K562 (cell line): Measurements from ENCODE around the gene LRRC59.

Source experiments
- EZH2 ChIP-seq: IDR thresholded peaks from 2 replicates; pipeline ENCODE4 v1.6.1; 2012; ENCODE audit warnings: low read depth, mild to moderate bottlenecking, inconsistent platforms, low read length, borderline replicate concordance
- RAD21 ChIP-seq, 2 experiments: fragments of 250-450 bp in 1 of 2; fragments of 450-650 bp in 1 of 2; sonication (Bioruptor Pico) in 1 of 2; formaldehyde crosslinking in 1 of 2; IDR thresholded peaks in 1 of 2; conservative IDR thresholded peaks in 1 of 2; 2 replicates each; pipeline versions ENCODE4 v1.4.0 to v1.8.0; 2020 to 2022; ENCODE audit warnings: mild to moderate bottlenecking in 2 of 2, moderate library complexity in 1 of 2
- SMAD3 ChIP-seq: fragments of 450-650 bp; formaldehyde crosslinking; conservative IDR thresholded peaks from 2 replicates; pipeline ENCODE4 v1.4.0; 2020; ENCODE audit warnings: mild to moderate bottlenecking
- TCF7L2 ChIP-seq: fragments of 150-350 bp; IDR thresholded peaks from 2 replicates; pipeline ENCODE4 v1.6.1; 2016; ENCODE audit warnings: low read depth, mild to moderate bottlenecking, low read length, moderate library complexity
- ZNF586 ChIP-seq: fragments of 450-650 bp; formaldehyde crosslinking; conservative IDR thresholded peaks from 2 replicates; pipeline ENCODE4 v1.4.0; 2020; ENCODE audit warnings: mild to moderate bottlenecking, moderate library complexity
- TF ChIP-seq, protein P1 (sequence below): fragments of 450-650 bp; IDR thresholded peaks from 2 replicates; pipeline ENCODE4 v1.6.1; 2016; ENCODE audit warnings: missing biosample characterization, missing genetic modification characterization

DNA sequence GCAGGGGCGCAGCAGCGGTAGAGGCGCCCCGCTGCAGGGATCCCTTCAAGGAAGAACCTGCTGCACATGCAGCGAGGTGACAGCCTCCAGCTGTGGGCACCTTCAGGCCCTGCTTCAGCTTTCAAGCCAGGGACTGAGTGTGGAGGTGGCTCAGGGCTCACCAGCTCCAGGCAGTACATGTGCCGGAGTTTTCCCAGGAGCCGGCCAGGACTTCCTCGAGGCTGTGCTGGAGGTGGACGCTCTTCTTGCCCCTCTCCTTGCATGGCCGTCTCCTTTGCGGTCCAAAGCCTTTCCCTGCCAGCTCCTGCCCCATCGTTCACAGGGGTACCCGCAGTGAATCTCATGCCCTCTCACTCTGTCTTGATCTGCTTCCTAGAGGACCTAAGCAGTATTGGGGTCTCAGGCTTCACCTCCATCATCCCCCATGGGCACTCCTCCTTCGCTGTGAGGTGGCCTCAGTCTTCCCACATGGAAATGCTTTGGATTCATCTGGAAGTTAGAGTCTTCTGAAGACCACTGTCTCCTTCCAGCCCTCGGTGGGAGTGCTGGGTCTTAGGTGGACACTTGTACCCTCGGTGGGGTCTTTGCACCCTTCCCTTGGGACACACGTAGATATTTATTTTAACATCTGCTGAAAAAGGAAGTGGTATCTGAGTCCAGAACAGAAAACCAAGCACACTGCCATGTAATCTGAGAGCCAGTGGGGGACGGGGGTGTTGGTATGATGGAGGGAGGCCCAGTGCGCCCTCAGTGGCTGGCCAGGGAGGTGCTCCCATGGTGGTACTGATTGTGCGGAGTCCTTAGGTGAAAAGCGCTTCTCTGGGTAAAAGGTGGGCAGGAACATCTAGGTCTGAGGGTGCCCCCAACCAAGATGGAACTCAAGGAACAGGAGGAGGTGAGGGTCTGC is 44.4 kb downstream of the LRRC59 start:
- TF ChIP-seq EZH2 (no peak), RAD21 (CRISPR knock-in tag; conservative IDR thresholded peaks at IDR 0.05 in 1 of 2, IDR thresholded peaks at IDR 0.05 in 1 of 2) (no peak), TCF7L2 (no peak), SMAD3 (CRISPR knock-in tag) (no peak), ZNF586 (no peak)
- TF ChIP-seq, protein P1, sequence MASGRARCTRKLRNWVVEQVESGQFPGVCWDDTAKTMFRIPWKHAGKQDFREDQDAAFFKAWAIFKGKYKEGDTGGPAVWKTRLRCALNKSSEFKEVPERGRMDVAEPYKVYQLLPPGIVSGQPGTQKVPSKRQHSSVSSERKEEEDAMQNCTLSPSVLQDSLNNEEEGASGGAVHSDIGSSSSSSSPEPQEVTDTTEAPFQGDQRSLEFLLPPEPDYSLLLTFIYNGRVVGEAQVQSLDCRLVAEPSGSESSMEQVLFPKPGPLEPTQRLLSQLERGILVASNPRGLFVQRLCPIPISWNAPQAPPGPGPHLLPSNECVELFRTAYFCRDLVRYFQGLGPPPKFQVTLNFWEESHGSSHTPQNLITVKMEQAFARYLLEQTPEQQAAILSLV (tag), result no peak
